Activated CD8-positive, alpha-beta memory T cell treated with anti-CD3 and anti-CD28 coated beads, Interleukin-2, amount 10 ng/mL, durations not matched to agents 7 days and 5 days (primary cell): Measurements from ENCODE around the gene AGBL4. TPM values are rescaled to one million over a fixed set of nuclear protein-coding genes. Genes with fewer than 3 reads are reported as not detected.
"Not testable (repeated sequence)": the region's sequence is repeated elsewhere in the genome, so short reads cannot be mapped to it uniquely, and the experiment has no call there.

ENCODE experiments used
- ATAC-seq: fragments of 150-1000 bp; cut with Tn5 transposase; one replicate; pipeline ENCODE4 v1.10.0; 2021; ENCODE audit warnings: moderate library complexity
- CTCF ChIA-PET: fragments of 350-600 bp; sonication (Branson Sonifier 250); formaldehyde crosslinking; loops from one replicate; lab custom pipeline; 2021; ENCODE audit warnings: antibody characterized with exemption; lab: Charles Lee
- DNase-seq: peaks from one replicate; pipeline ENCODE4 v3.0.0-alpha.2; 2020
- H3K27ac Mint-ChIP-seq: one replicate; pipeline ENCODE4 v1.8.0; 2021; ENCODE audit warnings: mild to moderate bottlenecking, mixed read lengths
- H3K27me3 Mint-ChIP-seq: one replicate; pipeline ENCODE4 v1.8.0; 2021; ENCODE audit warnings: mixed read lengths
- H3K36me3 Mint-ChIP-seq: one replicate; pipeline ENCODE4 v1.8.0; 2021; ENCODE audit warnings: mild to moderate bottlenecking, mixed read lengths
- H3K4me1 Mint-ChIP-seq: one replicate; pipeline ENCODE4 v1.8.0; 2021; ENCODE audit warnings: mixed read lengths
- H3K4me3 Mint-ChIP-seq: one replicate; pipeline ENCODE4 v1.8.0; 2021; ENCODE audit warnings: mild to moderate bottlenecking, moderate library complexity, mixed read lengths
- H3K9me3 Mint-ChIP-seq: one replicate; pipeline ENCODE4 v1.8.0; 2022; ENCODE audit warnings: low read depth, mixed read lengths
- total RNA-seq, 2 experiments: library from RNA; stranded (reverse); gene quantifications; one replicate each; pipeline ENCODE4 v1.2.3, GENCODE V29; 2021

AGBL4 gene
- total RNA-seq, 2 experiments from 2014 or later: not detected

DNA sequence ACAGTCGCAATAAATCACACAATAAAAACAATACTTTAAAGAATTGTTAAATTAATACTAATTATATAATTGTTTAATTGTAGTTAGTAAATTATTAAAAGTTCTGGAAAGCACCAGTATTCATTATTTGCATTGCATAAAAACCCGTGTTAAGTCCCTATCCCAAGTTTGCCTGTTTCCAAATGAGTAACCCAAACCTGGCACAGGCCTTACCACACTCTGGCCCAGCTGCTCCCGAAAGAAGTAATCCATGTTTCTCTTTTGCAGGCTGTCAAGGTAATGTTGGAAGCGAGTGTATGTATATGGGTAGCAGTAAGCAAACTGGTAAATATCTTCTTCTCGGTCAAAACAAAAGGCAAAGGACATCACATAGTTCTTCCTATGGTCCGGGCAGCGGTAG, 978.4 kb downstream of the AGBL4 start:
- H3K27ac Mint-ChIP-seq: no peak overlapping the region

DNA sequence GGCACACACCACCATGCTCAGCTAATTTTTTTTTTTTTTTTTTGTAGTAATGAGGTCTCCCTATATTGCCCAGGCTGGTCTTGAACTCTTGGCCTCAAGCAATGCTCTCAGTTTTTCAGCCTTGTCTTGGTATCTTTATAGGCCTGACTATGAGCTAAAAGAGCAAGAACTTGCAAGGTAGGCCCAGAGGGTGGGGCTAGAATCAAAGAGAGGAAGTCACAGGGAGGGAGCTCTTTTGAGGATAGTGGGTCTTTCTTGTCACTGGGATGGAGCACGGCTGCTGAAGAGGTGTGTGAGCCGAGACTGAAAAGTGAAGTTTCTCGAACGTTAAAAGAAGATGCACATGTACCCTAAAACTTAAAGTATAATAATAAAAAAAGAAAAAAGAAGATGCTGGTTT, 987.1 kb downstream of the AGBL4 start:
- CTCF ChIA-PET: no interaction called here
- Mint-ChIP-seq H3K4me1 (no peaks in the 10 kb centered on the region), H3K4me3 (no peak overlapping the region), H3K36me3 (no peaks in the 10 kb centered on the region), H3K27ac (no peak overlapping the region), H3K27me3 (no peaks in the 10 kb centered on the region), H3K9me3 (peaks cover 3% of the 10 kb centered on the region)
- ATAC-seq (no peak), DNase-seq (no peak)

More for the DNA sequence above, 978.4 kb downstream of the AGBL4 start:
- Mint-ChIP-seq H3K36me3 (no peaks in the 10 kb centered on the region), H3K4me3 (no peak overlapping the region), H3K27me3 (no peaks in the 10 kb centered on the region), H3K9me3 (no peaks in the 10 kb centered on the region), H3K4me1 (no peaks in the 10 kb centered on the region)
- CTCF ChIA-PET: no interaction called here
- DNase-seq: no peak
- no peak for ATAC-seq

DNA sequence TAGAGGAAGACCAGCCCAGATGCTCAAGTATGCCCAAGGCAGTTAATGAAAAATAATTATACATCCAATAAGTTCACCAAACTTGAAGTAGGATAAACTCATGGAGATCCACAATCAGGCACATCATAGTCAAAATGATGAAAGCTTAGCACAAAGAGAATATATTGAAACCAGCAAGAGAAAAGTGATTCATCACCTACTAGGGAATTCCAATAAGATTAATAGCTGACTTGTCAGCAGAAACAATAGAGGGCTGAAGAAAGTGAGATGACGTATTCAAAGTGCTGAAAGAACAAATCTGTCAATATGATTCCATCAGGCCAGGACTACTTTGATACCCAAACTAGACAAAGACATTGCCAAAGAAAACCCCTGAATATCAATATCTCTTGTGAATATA, 995.4 kb downstream of the AGBL4 start:
- Mint-ChIP-seq H3K4me3 (no peak overlapping the region), H3K27ac (no peak overlapping the region), H3K9me3 (peaks cover 4% of the 10 kb centered on the region), H3K4me1 (no peaks in the 10 kb centered on the region), H3K36me3 (no peaks in the 10 kb centered on the region), H3K27me3 (no peaks in the 10 kb centered on the region)
- DNase-seq (no peak), ATAC-seq (no peak)
- CTCF ChIA-PET: no interaction called here

DNA sequence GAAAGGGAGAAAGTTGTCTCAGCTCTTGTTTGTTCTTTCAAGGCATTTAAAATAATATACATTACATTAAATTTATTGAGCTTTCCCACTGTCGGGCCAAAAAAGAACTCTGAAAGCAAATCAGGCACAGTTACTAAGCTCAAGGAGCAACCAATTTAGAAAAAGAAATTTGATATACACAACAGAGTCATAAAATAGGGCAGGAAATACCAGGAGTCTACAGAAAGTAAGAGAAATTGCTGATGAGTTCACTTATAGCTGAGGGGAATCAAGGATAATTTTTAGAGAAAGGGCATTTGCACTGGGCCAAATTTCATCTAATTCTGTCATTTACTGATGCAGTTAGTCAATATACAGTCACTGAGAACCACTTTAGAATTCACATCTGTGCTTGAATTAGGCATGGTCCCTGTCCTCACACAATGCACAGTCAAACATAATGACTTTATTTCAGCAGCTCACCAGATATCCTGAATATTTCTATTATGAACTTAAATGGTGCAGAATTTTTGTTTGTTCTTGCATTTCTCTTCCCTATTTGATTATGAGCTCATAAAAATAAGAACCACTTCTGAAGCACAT, 997.4 kb downstream of the AGBL4 start:
- no peak for DNase-seq
- Mint-ChIP-seq H3K27ac (no peak overlapping the region), H3K9me3 (peaks cover 4% of the 10 kb centered on the region), H3K4me3 (no peak overlapping the region), H3K4me1 (no peaks in the 10 kb centered on the region), H3K27me3 (no peaks in the 10 kb centered on the region), H3K36me3 (no peaks in the 10 kb centered on the region)
- ATAC-seq: no peak
- CTCF ChIA-PET: no interaction called here

- DNase-seq (no peak), ATAC-seq (no peak)
- no peaks in the 10 kb centered on the region for H3K27me3 Mint-ChIP-seq
- H3K36me3 Mint-ChIP-seq: no peaks in the 10 kb centered on the region
- H3K4me3 Mint-ChIP-seq: no peak overlapping the region
- CTCF ChIA-PET: no interaction called here
- no peak overlapping the region for H3K27ac Mint-ChIP-seq
- no peaks in the 10 kb centered on the region for H3K4me1 Mint-ChIP-seq
- H3K9me3 Mint-ChIP-seq: no peaks in the 10 kb centered on the region
Measured at GRCh38 chr1:49016030-49016977, 1007.5 kb downstream of the AGBL4 start.

- DNase-seq (no peak), ATAC-seq (no peak)
- Mint-ChIP-seq H3K9me3 (no peaks in the 10 kb centered on the region), H3K4me3 (no peak overlapping the region), H3K36me3 (no peaks in the 10 kb centered on the region), H3K27ac (no peak overlapping the region), H3K27me3 (no peaks in the 10 kb centered on the region), H3K4me1 (no peaks in the 10 kb centered on the region)
- CTCF ChIA-PET: no interaction called here
Measured at GRCh38 chr1:49013079-49013478, 1010.7 kb downstream of the AGBL4 start.

- ATAC-seq, H3K4me1 Mint-ChIP-seq, H3K9me3 Mint-ChIP-seq, H3K4me3 Mint-ChIP-seq, H3K27me3 Mint-ChIP-seq, H3K36me3 Mint-ChIP-seq, H3K27ac Mint-ChIP-seq, DNase-seq, CTCF ChIA-PET: not testable (repeated sequence)
Measured at GRCh38 chr1:49002981-49003380, 1020.8 kb downstream of the AGBL4 start.

- H3K27ac Mint-ChIP-seq: no peak overlapping the region
- H3K4me3 Mint-ChIP-seq: no peak overlapping the region
- H3K9me3 Mint-ChIP-seq: no peaks in the 10 kb centered on the region
- ATAC-seq: no peak
- no peak for DNase-seq
- no peaks in the 10 kb centered on the region for H3K27me3 Mint-ChIP-seq
- H3K4me1 Mint-ChIP-seq: no peaks in the 10 kb centered on the region
- no peaks in the 10 kb centered on the region for H3K36me3 Mint-ChIP-seq
- CTCF ChIA-PET: no interaction called here
Measured at GRCh38 chr1:48999321-48999720, 1024.4 kb downstream of the AGBL4 start.

DNA sequence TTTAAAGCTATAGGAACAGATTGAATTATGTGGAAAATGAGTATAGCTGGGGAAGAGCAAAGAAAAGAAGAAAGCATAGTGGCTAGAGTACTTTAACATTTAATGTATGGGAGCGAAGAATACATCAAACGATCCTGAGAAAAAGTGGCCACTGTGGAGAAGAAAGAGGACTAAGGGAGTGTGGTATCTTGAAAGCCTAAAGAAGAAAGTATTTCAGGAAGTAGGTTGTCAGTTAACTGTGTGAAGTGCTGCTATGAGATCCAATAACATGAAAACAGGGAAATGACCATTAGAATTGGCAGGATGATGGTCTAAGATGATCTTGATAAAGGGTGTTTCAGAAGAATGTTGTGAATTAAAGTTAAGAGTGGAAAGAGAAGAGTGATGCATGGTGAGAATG, 1027.4 kb downstream of the AGBL4 start:
- DNase-seq: no peak
- no peak overlapping the region for H3K4me3 Mint-ChIP-seq

GRCh38 chr1:48988633-48989197, 1035.0 kb downstream of the AGBL4 start:
- H3K4me1 Mint-ChIP-seq: no peaks in the 10 kb centered on the region
- CTCF ChIA-PET: no interaction called here

More for the DNA sequence above, 1027.4 kb downstream of the AGBL4 start:
- no peak for ATAC-seq
- CTCF ChIA-PET: no interaction called here
- H3K36me3 Mint-ChIP-seq: no peaks in the 10 kb centered on the region
- no peaks in the 10 kb centered on the region for H3K4me1 Mint-ChIP-seq
- no peak overlapping the region for H3K27ac Mint-ChIP-seq
- H3K27me3 Mint-ChIP-seq: no peaks in the 10 kb centered on the region
- H3K9me3 Mint-ChIP-seq: peaks cover 2% of the 10 kb centered on the region

DNA sequence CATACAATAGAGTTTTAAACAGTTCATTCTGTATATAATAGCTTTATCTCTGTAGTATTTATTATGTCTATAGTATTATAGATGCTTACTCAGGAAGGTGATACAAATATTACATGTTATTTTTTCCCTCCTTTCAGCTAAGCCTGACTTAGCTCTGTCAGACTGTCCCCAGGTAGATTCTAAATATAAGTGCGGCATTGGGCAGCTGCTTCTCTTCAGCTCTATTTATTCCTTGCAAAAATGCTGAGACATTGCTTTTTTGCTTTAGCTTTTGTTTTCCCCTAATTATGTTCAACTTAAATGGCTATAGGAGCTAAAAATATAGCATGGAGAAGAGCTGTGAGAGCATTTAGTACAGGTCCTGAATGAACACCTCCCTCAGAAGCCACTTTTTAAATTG, 1043.8 kb downstream of the AGBL4 start:
- Mint-ChIP-seq H3K36me3 (no peaks in the 10 kb centered on the region), H3K27me3 (no peaks in the 10 kb centered on the region), H3K4me3 (no peak overlapping the region), H3K27ac (no peak overlapping the region), H3K9me3 (peaks cover 3% of the 10 kb centered on the region), H3K4me1 (no peaks in the 10 kb centered on the region)
- CTCF ChIA-PET: no interaction called here
- DNase-seq: no peak
- no peak for ATAC-seq

More at GRCh38 chr1:48988633-48989197, 1035.0 kb downstream of the AGBL4 start:
- no peaks in the 10 kb centered on the region for H3K36me3 Mint-ChIP-seq
- H3K9me3 Mint-ChIP-seq: no peaks in the 10 kb centered on the region
- H3K4me3 Mint-ChIP-seq: no peak overlapping the region
- no peak overlapping the region for H3K27ac Mint-ChIP-seq
- ATAC-seq: no peak
- no peaks in the 10 kb centered on the region for H3K27me3 Mint-ChIP-seq
- no peak for DNase-seq

DNA sequence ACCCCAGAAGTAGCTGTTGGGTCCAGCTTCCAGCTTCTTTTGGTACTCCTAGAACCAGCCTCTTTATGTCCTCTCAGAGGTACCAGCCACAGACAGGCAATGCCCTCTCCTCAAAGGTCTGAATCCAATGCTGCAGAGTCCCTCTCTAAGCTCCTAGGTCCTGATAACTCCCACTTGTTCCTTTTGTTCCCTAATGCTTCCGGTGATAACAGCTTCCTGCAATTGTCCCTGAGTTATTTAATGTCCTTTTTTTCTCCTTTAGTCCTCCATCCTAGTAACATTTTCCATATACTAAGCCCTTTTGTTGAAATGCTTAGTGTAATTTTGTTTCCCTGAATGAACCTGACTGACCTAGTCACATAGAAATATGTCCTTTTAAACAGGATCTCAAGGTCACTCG, 1045.3 kb downstream of the AGBL4 start:
- DNase-seq: no peak
- CTCF ChIA-PET: no interaction called here
- Mint-ChIP-seq H3K36me3 (no peaks in the 10 kb centered on the region), H3K4me1 (no peaks in the 10 kb centered on the region), H3K27ac (no peak overlapping the region), H3K4me3 (no peak overlapping the region), H3K9me3 (peaks cover 3% of the 10 kb centered on the region), H3K27me3 (no peaks in the 10 kb centered on the region)
- no peak for ATAC-seq

DNA sequence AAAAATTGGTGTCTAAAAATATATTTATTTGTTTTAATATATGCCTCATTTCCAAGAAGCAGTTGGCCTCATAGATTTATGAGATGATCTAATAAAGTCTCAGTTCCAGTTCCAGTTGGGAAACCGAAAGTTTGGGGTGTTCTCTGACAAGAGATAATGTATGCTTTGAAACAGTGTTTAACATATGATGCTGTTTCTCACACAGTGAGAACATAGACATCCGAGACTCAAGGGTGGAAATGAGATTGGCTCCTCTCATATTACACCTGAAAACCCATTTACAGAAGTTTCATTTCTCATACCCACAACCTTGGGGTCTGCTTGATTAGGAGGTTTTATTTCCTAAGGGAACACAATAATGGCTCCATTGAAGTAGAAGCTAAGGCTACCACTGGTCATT, 1046.5 kb downstream of the AGBL4 start:
- Mint-ChIP-seq H3K36me3 (no peaks in the 10 kb centered on the region), H3K27me3 (no peaks in the 10 kb centered on the region)

DNA sequence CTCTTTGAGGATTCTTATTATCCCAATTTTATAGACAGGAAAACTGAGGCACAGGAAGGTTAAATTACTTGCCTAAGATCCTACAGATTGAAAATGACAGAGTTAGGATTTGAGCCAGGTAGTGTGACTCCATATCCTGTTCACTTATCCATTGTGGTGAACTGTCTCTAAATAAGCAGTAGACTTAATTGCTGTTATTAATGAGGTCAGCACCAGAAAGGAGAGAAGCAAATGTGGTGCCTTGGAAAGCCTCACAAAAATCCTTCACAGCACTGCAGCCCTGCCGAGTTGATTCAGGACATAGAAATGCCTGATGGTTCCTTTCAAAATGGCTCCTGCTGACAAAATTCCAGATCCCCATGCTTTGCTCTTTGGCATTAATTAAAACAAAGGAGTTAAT, 1053.8 kb downstream of the AGBL4 start:
- CTCF ChIA-PET: no interaction called here
- Mint-ChIP-seq H3K4me3 (no peak overlapping the region), H3K36me3 (no peaks in the 10 kb centered on the region), H3K4me1 (no peaks in the 10 kb centered on the region), H3K27ac (no peak overlapping the region), H3K9me3 (no peaks in the 10 kb centered on the region), H3K27me3 (peaks cover 2% of the 10 kb centered on the region)
- ATAC-seq (no peak), DNase-seq (no peak)

More for the DNA sequence above, 1046.5 kb downstream of the AGBL4 start:
- no peak for ATAC-seq
- H3K4me3 Mint-ChIP-seq: no peak overlapping the region
- DNase-seq: no peak
- H3K4me1 Mint-ChIP-seq: no peaks in the 10 kb centered on the region
- CTCF ChIA-PET: no interaction called here
- H3K27ac Mint-ChIP-seq: no peak overlapping the region
- peaks cover 3% of the 10 kb centered on the region for H3K9me3 Mint-ChIP-seq
